ENCODE results near the gene EXOC4.
"Not testable (repeated sequence)": the region's sequence is repeated elsewhere in the genome, so short reads cannot be mapped to it uniquely, and the experiment has no call there.

Gene EXOC4

DNA sequence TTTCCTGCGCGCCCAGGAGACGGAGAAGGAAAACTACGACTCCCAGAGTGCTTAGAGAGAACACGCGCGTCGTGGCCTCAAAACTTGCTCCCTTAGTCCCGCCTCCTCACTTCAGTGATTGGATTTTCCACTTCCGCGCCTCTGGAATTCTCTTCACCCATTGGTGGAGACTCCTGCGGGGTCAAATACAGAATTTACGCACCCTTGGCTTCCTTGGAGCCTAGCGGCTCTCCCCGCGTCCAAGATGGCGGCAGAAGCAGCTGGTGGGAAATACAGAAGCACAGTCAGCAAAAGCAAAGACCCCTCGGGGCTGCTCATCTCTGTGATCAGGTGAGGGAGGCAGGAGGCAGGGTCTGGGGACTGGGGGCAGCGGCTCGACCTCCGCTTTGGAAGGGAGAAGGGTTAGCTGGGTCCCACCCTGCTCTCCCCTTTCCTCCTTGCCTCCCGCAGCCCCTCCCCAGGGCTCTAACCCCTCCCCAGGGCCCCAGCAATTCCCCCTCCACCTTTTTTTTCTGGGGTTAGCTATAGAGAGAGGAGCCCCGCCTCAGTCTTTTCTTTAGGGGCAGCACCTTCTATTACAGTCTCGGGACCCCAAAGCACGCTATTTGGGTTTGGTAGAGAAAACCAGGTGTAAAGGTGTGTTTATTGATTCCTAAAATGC, at the start of gene EXOC4:
EXOC4 (plus strand) TSS at position 221 of the 661 bp plus-strand sequence.
- Histone ChIP-seq H3K4me1 (ENCODE audit: control insufficient read depth, insufficient read depth, low read length, unreplicated experiment) (peaks cover 17% of the 10 kb centered on the region), H3K27me3 (ENCODE audit: insufficient read depth, low read length) (no peaks in the 10 kb centered on the region), H3K27ac (ENCODE audit: low read depth, low read length) (peak within 1 kb of the TSS; percentile 27; the same call in 1 of the 2 replicates), H2AFZ (ENCODE audit: low read length, unreplicated experiment) (peak within 1 kb of the TSS; percentile 89), H3K4me3 (ENCODE audit: low read depth, low read length) (peak within 1 kb of the TSS; percentile 94), H3K79me2 (ENCODE audit: control insufficient read depth, insufficient read depth, low read length, unreplicated experiment) (peaks cover 43% of the 10 kb centered on the region), H3K36me3 (ENCODE audit: insufficient read depth, low read length) (no peaks in the 10 kb centered on the region)

DNA sequence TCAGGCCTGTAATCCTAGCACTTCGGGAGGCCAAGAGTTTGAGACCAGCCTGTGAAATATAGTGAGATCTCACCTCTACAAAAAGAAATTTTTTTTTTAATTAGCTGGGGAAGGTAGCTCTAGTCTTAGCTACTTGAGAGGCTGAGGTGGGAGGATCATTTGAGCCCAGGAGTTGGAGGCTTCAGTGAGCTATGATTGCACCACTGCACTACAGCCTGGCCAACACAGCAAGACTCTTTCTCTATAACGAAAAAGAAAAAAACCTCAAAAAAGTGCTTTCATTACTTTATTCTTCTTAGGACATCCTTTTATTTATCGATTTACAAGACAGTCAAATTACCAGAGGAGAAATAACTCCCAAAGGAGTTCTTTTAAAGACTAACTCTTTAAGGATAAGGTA, 49.4 kb upstream of the EXOC4 start:
- Histone ChIP-seq H3K27ac (ENCODE audit: low read depth, low read length) (no peak overlapping the region), H3K4me3 (ENCODE audit: low read depth, low read length) (no peak overlapping the region), H3K27me3 (ENCODE audit: insufficient read depth, low read length) (peaks cover 5% of the 10 kb centered on the region), H2AFZ (ENCODE audit: low read length, unreplicated experiment) (no peak overlapping the region), H3K4me1 (ENCODE audit: control insufficient read depth, insufficient read depth, low read length, unreplicated experiment) (no peaks in the 10 kb centered on the region), H3K36me3 (ENCODE audit: insufficient read depth, low read length) (no peaks in the 10 kb centered on the region), H3K79me2 (ENCODE audit: control insufficient read depth, insufficient read depth, low read length, unreplicated experiment) (no peaks in the 10 kb centered on the region)

DNA sequence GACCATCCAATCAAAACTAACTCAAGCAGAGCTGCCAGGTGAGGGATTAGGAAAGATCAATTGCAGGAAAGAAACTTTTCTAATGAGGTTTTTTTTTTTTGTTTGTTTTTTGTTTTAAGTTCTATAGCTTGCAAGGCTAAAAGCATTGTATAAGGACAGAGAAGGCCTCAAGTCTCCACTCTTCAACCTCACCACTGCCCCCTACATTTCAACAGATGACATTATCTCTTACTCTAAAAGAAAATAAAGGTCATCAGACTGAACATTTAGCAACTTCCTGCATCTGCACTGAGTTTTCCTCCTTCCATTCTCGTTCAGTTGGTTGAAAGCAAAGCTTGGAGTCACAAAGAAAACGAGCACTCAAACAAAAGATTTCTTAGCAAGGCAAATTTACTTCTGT, 45.2 kb upstream of the EXOC4 start:
- no peak overlapping the region for H3K27ac ChIP-seq (ENCODE audit: low read depth, low read length)
- no peak overlapping the region for H2AFZ ChIP-seq (ENCODE audit: low read length, unreplicated experiment)
- no peaks in the 10 kb centered on the region for H3K4me1 ChIP-seq (ENCODE audit: control insufficient read depth, insufficient read depth, low read length, unreplicated experiment)
- H3K36me3 ChIP-seq (ENCODE audit: insufficient read depth, low read length): no peaks in the 10 kb centered on the region
- peaks cover 23% of the 10 kb centered on the region for H3K27me3 ChIP-seq (ENCODE audit: insufficient read depth, low read length)
- H3K79me2 ChIP-seq (ENCODE audit: control insufficient read depth, insufficient read depth, low read length, unreplicated experiment): no peaks in the 10 kb centered on the region
- no peak overlapping the region for H3K4me3 ChIP-seq (ENCODE audit: low read depth, low read length)

DNA sequence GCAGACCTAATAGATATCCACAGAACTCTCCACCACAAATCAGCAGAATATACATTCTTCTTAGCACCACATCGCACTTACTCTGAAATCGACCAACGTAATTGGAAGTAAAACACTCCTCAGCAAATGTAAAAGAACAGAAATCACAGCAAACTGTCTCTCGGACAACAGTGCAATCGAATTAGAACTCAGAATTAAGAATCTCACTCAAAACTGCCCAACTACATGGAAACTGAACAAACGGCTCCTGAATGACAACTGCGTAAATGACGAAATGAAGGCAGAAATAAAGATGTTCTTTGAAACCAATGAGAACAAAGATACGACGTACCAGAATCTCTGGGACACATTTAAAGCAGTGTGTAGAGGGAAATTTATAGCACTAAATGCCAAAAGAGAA, 42.1 kb upstream of the EXOC4 start:
- not testable (repeated sequence) for H3K79me2 ChIP-seq (ENCODE audit: control insufficient read depth, insufficient read depth, low read length, unreplicated experiment); H3K4me3 ChIP-seq (ENCODE audit: low read depth, low read length); H2AFZ ChIP-seq (ENCODE audit: low read length, unreplicated experiment); H3K36me3 ChIP-seq (ENCODE audit: insufficient read depth, low read length); H3K27ac ChIP-seq (ENCODE audit: low read depth, low read length); H3K4me1 ChIP-seq (ENCODE audit: control insufficient read depth, insufficient read depth, low read length, unreplicated experiment)
- peaks cover 22% of the 10 kb centered on the region for H3K27me3 ChIP-seq (ENCODE audit: insufficient read depth, low read length)

DNA sequence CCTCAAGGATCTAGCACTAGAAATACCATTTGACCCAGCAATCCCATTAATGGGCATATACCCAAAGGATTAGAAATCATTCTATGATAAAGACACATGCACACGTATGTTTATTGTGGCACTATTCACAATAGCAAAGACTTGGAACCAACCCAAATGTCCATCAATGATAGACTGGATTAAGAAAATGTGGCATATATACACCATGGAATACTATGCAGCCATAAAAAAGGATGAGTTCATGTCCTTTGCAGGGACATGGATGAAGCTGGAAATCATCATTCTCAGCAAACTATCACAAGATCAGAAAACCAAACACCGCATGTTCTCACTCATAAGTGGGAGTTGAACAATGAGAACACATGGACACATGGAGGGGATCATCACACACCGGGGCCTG, 39.1 kb upstream of the EXOC4 start:
- H3K79me2 ChIP-seq (ENCODE audit: control insufficient read depth, insufficient read depth, low read length, unreplicated experiment); H3K4me3 ChIP-seq (ENCODE audit: low read depth, low read length); H2AFZ ChIP-seq (ENCODE audit: low read length, unreplicated experiment); H3K27ac ChIP-seq (ENCODE audit: low read depth, low read length); H3K36me3 ChIP-seq (ENCODE audit: insufficient read depth, low read length); H3K4me1 ChIP-seq (ENCODE audit: control insufficient read depth, insufficient read depth, low read length, unreplicated experiment): not testable (repeated sequence)
- H3K27me3 ChIP-seq (ENCODE audit: insufficient read depth, low read length): peaks cover 22% of the 10 kb centered on the region

DNA sequence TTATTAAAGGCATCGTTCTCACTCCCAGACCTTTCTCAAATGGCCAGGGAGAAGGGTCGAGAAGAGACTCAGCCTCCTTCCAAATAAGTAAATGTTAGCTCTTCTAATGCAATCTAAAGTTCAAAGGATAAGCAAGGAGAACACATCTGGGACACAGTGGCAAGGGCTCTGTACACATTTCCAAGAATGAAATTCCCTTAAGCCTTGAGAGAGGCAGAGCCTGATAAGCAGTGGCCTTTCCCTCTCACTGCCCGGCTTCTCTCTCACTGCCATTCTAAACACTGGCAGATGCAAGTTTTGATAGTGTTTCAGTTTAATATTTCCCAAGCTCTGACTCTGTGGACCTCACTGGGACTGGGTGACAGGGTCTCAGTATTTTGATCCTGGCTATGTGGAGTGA, 35.1 kb upstream of the EXOC4 start:
- H2AFZ ChIP-seq (ENCODE audit: low read length, unreplicated experiment): no peak overlapping the region
- H3K79me2 ChIP-seq (ENCODE audit: control insufficient read depth, insufficient read depth, low read length, unreplicated experiment): no peaks in the 10 kb centered on the region
- H3K36me3 ChIP-seq (ENCODE audit: insufficient read depth, low read length): no peaks in the 10 kb centered on the region
- no peak overlapping the region for H3K4me3 ChIP-seq (ENCODE audit: low read depth, low read length)
- no peaks in the 10 kb centered on the region for H3K4me1 ChIP-seq (ENCODE audit: control insufficient read depth, insufficient read depth, low read length, unreplicated experiment)
- H3K27me3 ChIP-seq (ENCODE audit: insufficient read depth, low read length): peaks cover 4% of the 10 kb centered on the region; the same call in 1 of the 2 replicates
- H3K27ac ChIP-seq (ENCODE audit: low read depth, low read length): no peak overlapping the region

DNA sequence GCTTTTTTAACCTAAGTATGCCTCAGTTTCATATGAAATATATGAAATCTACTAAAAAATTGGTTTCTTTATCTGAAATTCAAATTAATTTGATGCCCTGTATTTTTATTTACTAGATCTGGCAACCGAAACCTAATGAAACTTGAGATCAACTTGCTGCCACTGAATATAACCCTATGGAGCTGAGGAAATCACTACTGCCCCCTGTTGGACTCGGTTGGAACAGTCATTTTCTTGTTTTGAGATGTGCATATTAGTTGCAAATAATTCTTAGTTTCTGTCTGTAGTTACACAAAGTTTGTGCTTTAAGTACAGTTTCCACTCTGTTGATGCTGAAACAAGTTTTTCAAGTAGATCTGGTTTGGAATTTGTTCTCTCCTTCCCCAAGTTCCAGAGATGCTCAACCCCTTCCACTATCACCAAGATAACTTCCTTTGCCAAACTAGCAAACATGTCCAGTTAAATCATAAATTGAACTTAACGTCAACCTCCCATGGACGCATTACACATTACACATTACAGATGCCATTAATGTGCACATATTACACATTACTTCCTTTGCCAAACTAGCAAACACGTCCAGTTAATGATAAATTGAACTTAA, 22.2 kb upstream of the EXOC4 start:
- no peak overlapping the region for H3K4me3 ChIP-seq (ENCODE audit: low read depth, low read length)
- no peaks in the 10 kb centered on the region for H3K79me2 ChIP-seq (ENCODE audit: control insufficient read depth, insufficient read depth, low read length, unreplicated experiment)
- no peak overlapping the region for H3K27ac ChIP-seq (ENCODE audit: low read depth, low read length)
- H3K4me1 ChIP-seq (ENCODE audit: control insufficient read depth, insufficient read depth, low read length, unreplicated experiment): no peaks in the 10 kb centered on the region
- H3K27me3 ChIP-seq (ENCODE audit: insufficient read depth, low read length): no peaks in the 10 kb centered on the region
- no peaks in the 10 kb centered on the region for H3K36me3 ChIP-seq (ENCODE audit: insufficient read depth, low read length)
- no peak overlapping the region for H2AFZ ChIP-seq (ENCODE audit: low read length, unreplicated experiment)

DNA sequence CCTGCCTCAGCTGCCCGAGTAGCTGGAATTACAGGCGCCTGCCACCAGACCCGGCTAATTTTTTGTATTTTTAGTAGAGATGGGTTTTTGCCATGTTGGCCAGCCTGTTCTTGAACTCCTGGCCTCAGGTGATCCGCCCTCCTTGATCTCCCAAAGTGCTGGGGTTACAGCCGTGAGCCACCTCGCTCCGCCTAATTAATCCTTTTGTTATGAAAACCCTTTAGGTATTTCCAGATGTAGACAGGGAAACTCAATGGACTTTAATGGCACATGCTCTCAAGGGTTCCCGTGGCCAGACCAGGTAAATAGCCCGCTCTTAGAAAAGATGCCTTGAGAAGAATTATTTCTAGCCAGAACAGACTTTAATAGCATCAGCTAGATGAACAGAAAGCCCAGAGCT, 19.7 kb upstream of the EXOC4 start:
- no peaks in the 10 kb centered on the region for H3K36me3 ChIP-seq (ENCODE audit: insufficient read depth, low read length)
- H2AFZ ChIP-seq (ENCODE audit: low read length, unreplicated experiment): no peak overlapping the region
- H3K27ac ChIP-seq (ENCODE audit: low read depth, low read length): no peak overlapping the region
- no peaks in the 10 kb centered on the region for H3K27me3 ChIP-seq (ENCODE audit: insufficient read depth, low read length)
- H3K79me2 ChIP-seq (ENCODE audit: control insufficient read depth, insufficient read depth, low read length, unreplicated experiment): no peaks in the 10 kb centered on the region
- no peaks in the 10 kb centered on the region for H3K4me1 ChIP-seq (ENCODE audit: control insufficient read depth, insufficient read depth, low read length, unreplicated experiment)
- H3K4me3 ChIP-seq (ENCODE audit: low read depth, low read length): no peak overlapping the region

DNA sequence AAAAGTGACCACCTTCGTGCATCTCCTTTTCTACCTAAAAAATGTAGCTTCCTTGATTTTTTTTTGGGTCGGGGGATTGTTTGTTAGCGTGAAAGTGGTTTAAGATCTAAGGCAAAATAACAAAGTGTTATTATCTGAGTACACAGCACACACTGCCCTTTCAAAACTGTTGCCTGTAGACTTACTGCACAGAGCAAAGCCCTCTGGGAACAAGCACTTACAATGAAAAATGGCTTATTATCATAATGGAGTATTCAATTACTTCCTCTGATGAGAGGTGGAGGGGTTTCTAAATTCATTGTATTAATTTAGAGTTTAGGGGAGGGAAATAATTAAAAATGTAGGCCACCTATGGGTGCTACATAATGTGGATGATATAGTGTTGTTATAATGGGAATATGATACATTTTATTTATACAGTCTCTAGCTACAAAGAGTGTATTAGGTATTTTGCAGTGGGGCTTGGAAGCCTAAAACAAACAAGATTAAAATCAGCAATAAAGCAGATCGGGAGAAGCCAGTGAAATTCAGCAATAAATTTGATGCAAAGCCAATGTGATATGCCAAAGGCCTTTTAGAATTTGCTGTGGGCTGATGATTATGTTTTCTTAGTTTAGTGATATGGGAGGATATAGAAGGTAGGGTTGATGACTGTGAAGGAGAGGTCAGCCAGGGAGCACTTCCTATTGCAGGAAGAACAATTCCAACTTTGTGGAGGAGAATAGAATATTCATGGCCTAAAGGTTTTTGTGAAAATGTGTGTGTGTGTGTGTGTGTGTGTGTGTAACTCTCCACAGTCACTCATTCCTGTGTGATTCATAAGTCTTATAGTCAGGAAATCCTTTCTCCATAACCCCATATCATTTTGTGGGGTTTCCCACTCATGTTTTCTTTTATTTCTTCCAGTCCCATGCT, 17.7 kb upstream of the EXOC4 start:
- Histone ChIP-seq H3K79me2 (ENCODE audit: control insufficient read depth, insufficient read depth, low read length, unreplicated experiment) (no peaks in the 10 kb centered on the region), H2AFZ (ENCODE audit: low read length, unreplicated experiment) (no peak overlapping the region), H3K27me3 (ENCODE audit: insufficient read depth, low read length) (no peaks in the 10 kb centered on the region), H3K4me3 (ENCODE audit: low read depth, low read length) (no peak overlapping the region), H3K36me3 (ENCODE audit: insufficient read depth, low read length) (no peaks in the 10 kb centered on the region), H3K27ac (ENCODE audit: low read depth, low read length) (no peak overlapping the region), H3K4me1 (ENCODE audit: control insufficient read depth, insufficient read depth, low read length, unreplicated experiment) (no peaks in the 10 kb centered on the region)

DNA sequence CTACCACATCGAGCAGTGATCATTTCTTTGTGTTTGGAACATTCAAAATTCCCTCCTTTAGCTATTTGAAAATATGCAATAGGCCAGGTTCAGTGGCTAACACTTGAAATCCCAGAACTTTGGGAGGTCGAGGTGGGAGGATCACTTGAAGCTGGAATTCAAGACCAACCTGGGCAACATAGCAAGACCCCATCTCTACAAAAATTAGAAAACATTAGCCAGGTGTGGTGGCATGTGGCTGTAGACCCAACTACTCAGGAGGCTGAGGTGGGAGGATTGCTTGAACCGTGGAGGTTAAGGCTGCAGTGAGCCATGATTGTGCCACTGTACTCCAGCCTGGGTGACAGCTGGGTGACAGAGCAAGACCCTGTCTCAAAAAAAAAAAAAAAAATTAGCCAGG, 15.3 kb upstream of the EXOC4 start:
- Histone ChIP-seq H3K36me3 (ENCODE audit: insufficient read depth, low read length) (no peaks in the 10 kb centered on the region), H3K79me2 (ENCODE audit: control insufficient read depth, insufficient read depth, low read length, unreplicated experiment) (no peaks in the 10 kb centered on the region), H3K4me3 (ENCODE audit: low read depth, low read length) (no peak overlapping the region), H3K27me3 (ENCODE audit: insufficient read depth, low read length) (no peaks in the 10 kb centered on the region), H2AFZ (ENCODE audit: low read length, unreplicated experiment) (no peak overlapping the region), H3K27ac (ENCODE audit: low read depth, low read length) (no peak overlapping the region), H3K4me1 (ENCODE audit: control insufficient read depth, insufficient read depth, low read length, unreplicated experiment) (no peaks in the 10 kb centered on the region)

Data from ACC112 (cell line).